Keratinocyte (primary cell): ENCODE measurements around the gene DGAT2L6. TPM values are rescaled to one million over a fixed set of nuclear protein-coding genes. Genes with fewer than 3 reads are reported as not detected.

Experiments used
- DNase-seq: peaks from one replicate; pipeline ENCODE4 v3.0.0-alpha.2; 2011; ENCODE audit warnings: low read depth, missing footprints, low spot score
- FAIRE-seq: peaks from 2 replicates; lab custom pipeline; 2011; peaks lifted over from hg19 to GRCh38; lab: Jason Lieb, UNC
- H2AFZ ChIP-seq: 2 replicates; pipeline ENCODE4 v1.6.0; 2012; ENCODE audit warnings: low read length, control low read depth, inconsistent platforms; ENCODE audit not compliant: control insufficient read depth
- H3K27ac ChIP-seq: 2 replicates; pipeline ENCODE4 v1.5.1; 2011; ENCODE audit warnings: low read length; ENCODE audit not compliant: control insufficient read depth, insufficient read depth
- H3K27me3 ChIP-seq: 3 replicates; pipeline ENCODE4 v1.6.0; 2011; ENCODE audit warnings: low read length; ENCODE audit not compliant: control insufficient read depth, insufficient read depth; ENCODE audit errors: extremely low read depth
- H3K36me3 ChIP-seq, 2 experiments: 2 replicates in 1 of 2; 3 replicates in 1 of 2; pipeline ENCODE4 v1.5.1; 2011; ENCODE audit warnings: low read length in 2 of 2, mild to moderate bottlenecking in 1 of 2; ENCODE audit not compliant: control insufficient read depth in 2 of 2, insufficient read depth in 2 of 2; ENCODE audit errors: extremely low read depth in 1 of 2
- H3K4me1 ChIP-seq: 3 replicates; pipeline ENCODE4 v1.5.1; 2011; ENCODE audit warnings: low read length; ENCODE audit not compliant: control insufficient read depth, insufficient read depth; ENCODE audit errors: extremely low read depth
- H3K4me2 ChIP-seq: 3 replicates; pipeline ENCODE4 v1.6.0; 2011; ENCODE audit warnings: low read depth, low read length; ENCODE audit not compliant: control insufficient read depth, insufficient read depth; ENCODE audit errors: extremely low read depth
- H3K4me3 ChIP-seq, 3 experiments: fragments of 200-600 bp in 1 of 3; sonication (generic) in 1 of 3; 2 replicates in 2 of 3; 3 replicates in 1 of 3; pipeline ENCODE4 v1.5.1; 2011 to 2016; ENCODE audit warnings: low read length in 3 of 3, mild to moderate bottlenecking in 3 of 3, control low read depth in 2 of 3, inconsistent platforms in 1 of 3, low read depth in 1 of 3, mixed read lengths in 1 of 3, mixed run types in 1 of 3, moderate library complexity in 1 of 3; ENCODE audit not compliant: control insufficient read depth in 2 of 3, insufficient read depth in 2 of 3; ENCODE audit errors: extremely low read depth in 1 of 3
- H3K79me2 ChIP-seq: 2 replicates; pipeline ENCODE4 v1.6.0; 2012; ENCODE audit warnings: low read length; ENCODE audit not compliant: control insufficient read depth, insufficient read depth
- H3K9ac ChIP-seq: 3 replicates; pipeline ENCODE4 v1.6.0; 2011; ENCODE audit warnings: low read length; ENCODE audit not compliant: control insufficient read depth, insufficient read depth; ENCODE audit errors: extremely low read depth
- H3K9me1 ChIP-seq: 3 replicates; pipeline ENCODE4 v1.6.0; 2011; ENCODE audit warnings: low read length; ENCODE audit not compliant: control insufficient read depth, insufficient read depth; ENCODE audit errors: extremely low read depth
- H3K9me3 ChIP-seq: 2 replicates; pipeline ENCODE4 v1.5.1; 2012; ENCODE audit warnings: low read depth, low read length; ENCODE audit not compliant: control insufficient read depth
- H4K20me1 ChIP-seq: 3 replicates; pipeline ENCODE4 v1.6.0; 2011; ENCODE audit warnings: low read length; ENCODE audit not compliant: control insufficient read depth, insufficient read depth; ENCODE audit errors: extremely low read depth
- CTCF ChIP-seq, 3 experiments: IDR thresholded peaks in 1 of 3; conservative IDR thresholded peaks in 1 of 3; optimal IDR thresholded peaks in 1 of 3; 2 replicates in 2 of 3; 3 replicates in 1 of 3; pipeline versions ENCODE3 to v1.5.1; 2011; ENCODE audit warnings: low read length in 3 of 3, mild to moderate bottlenecking in 3 of 3, moderate library complexity in 2 of 3, control low read depth in 1 of 3, inconsistent platforms in 1 of 3; ENCODE audit not compliant: insufficient read depth in 2 of 3; ENCODE audit errors: extremely low read depth in 1 of 3
- EZH2 ChIP-seq: IDR thresholded peaks from one replicate; pipeline ENCODE4 v1.6.1; 2012; ENCODE audit warnings: inconsistent platforms, mild to moderate bottlenecking, low read length, moderate library complexity
- dilution Hi-C: fragments of 300-500 bp; cut with MboI; formaldehyde crosslinking; loops from one replicate; pipeline ENCODE4 v1.7.0; 2020; ENCODE audit warnings: low sequenced_read_pairs; ENCODE audit not compliant: extremely low pct_ligation_motif_present
- polyA plus RNA-seq, 5 experiments: library from polyadenylated mRNA; depleted of rRNA in 3 of 5; stranded (reverse) in 3 of 5; stranded (forward) in 1 of 5; unstranded in 1 of 5; fragments of >200 nt; gene quantifications; 1 replicate in 1 of 5; 2 replicates in 3 of 5; 3 replicates in 1 of 5; pipeline versions ENCODE4 v1.2.1 to v1.2.3, GENCODE V29; 2011 to 2012; ENCODE audit warnings: missing spikeins in 2 of 5, low read depth in 1 of 5, low replicate concordance in 1 of 5

The DGAT2L6 gene
- polyA plus RNA-seq, 1 donor (not counting 4 experiments of a cell fraction or from before 2014, with no cell fraction given): not detected

GRCh38 chrX:70183091-70183490, 5.8 kb downstream of the DGAT2L6 start:
- Histone ChIP-seq H3K4me2 (no peak overlapping the region), H3K9ac (no peak overlapping the region), H4K20me1 (no peaks in the 10 kb centered on the region), H3K9me3 (no peaks in the 10 kb centered on the region), H3K4me1 (no peaks in the 10 kb centered on the region), H2AFZ (no peak overlapping the region), H3K27ac (no peak overlapping the region), H3K9me1 (no peaks in the 10 kb centered on the region), H3K4me3 (no peak overlapping the region), H3K79me2 (no peaks in the 10 kb centered on the region), H3K27me3 (no peaks in the 10 kb centered on the region), H3K36me3 (no peaks in the 10 kb centered on the region)
- FAIRE-seq (no peak), DNase-seq (no peak)
- TF ChIP-seq EZH2 (no peak), CTCF (optimal IDR thresholded peaks at IDR 0.05 in 1 of 3, IDR thresholded peaks at IDR 0.05 in 1 of 3, conservative IDR thresholded peaks at IDR 0.05 in 1 of 3; ENCODE audit: extremely low read depth in 1 of 3, insufficient read depth in 2 of 3, low read length in 3 of 3) (no peak)
- dilution Hi-C loops: no loop called here

- H3K9me1 ChIP-seq: no peaks in the 10 kb centered on the region
- no peaks in the 10 kb centered on the region for H3K27me3 ChIP-seq
- no peaks in the 10 kb centered on the region for H4K20me1 ChIP-seq
- no peaks in the 10 kb centered on the region for H3K9me3 ChIP-seq
- dilution Hi-C loops: no loop called here
- no peak overlapping the region for H3K9ac ChIP-seq
- no peaks in the 10 kb centered on the region for H3K36me3 ChIP-seq
- H3K79me2 ChIP-seq: no peaks in the 10 kb centered on the region
- TF ChIP-seq CTCF (optimal IDR thresholded peaks at IDR 0.05 in 1 of 3, IDR thresholded peaks at IDR 0.05 in 1 of 3, conservative IDR thresholded peaks at IDR 0.05 in 1 of 3; ENCODE audit: extremely low read depth in 1 of 3, insufficient read depth in 2 of 3, low read length in 3 of 3) (no peak), EZH2 (no peak)
- H3K4me3 ChIP-seq: no peak overlapping the region
- H2AFZ ChIP-seq: no peak overlapping the region
- no peak overlapping the region for H3K27ac ChIP-seq
- H3K4me1 ChIP-seq: no peaks in the 10 kb centered on the region
- H3K4me2 ChIP-seq: no peak overlapping the region
- DNase-seq (no peak), FAIRE-seq (no peak)
Observed at GRCh38 chrX:70190225-70190624, 12.9 kb downstream of the DGAT2L6 start.
